ENCODE measurements around the gene ZDHHC14.

ZDHHC14 gene

GRCh38 chr6:157635388-157636244 is 254.6 kb downstream of the ZDHHC14 start:
- ATAC-seq (ENCODE audit: low read depth) (no peak), DNase-seq (ENCODE audit: low spot score) (no peak)
- H3K27ac ChIP-seq (ENCODE audit: poor library complexity, severe bottlenecking): no peak overlapping the region
- no peaks in the 10 kb centered on the region for H3K36me3 ChIP-seq (ENCODE audit: low read depth)
- H3K27me3 ChIP-seq (ENCODE audit: insufficient read depth, poor library complexity, severe bottlenecking): no peaks in the 10 kb centered on the region
- no peak overlapping the region for H3K4me3 ChIP-seq (ENCODE audit: severe bottlenecking)
- H3K9me3 ChIP-seq (ENCODE audit: severe bottlenecking): no peaks in the 10 kb centered on the region
- no peak for TF ChIP-seq CTCF (IDR thresholded peaks at IDR 0.05; ENCODE audit: poor library complexity, severe bottlenecking)
- H3K4me1 ChIP-seq (ENCODE audit: insufficient read depth, poor library complexity, severe bottlenecking): no peaks in the 10 kb centered on the region

GRCh38 chr6:157637516-157637915 is 256.5 kb downstream of the ZDHHC14 start:
- Histone ChIP-seq H3K36me3 (ENCODE audit: low read depth) (no peaks in the 10 kb centered on the region), H3K4me3 (ENCODE audit: severe bottlenecking) (no peak overlapping the region), H3K27ac (ENCODE audit: poor library complexity, severe bottlenecking) (no peak overlapping the region), H3K9me3 (ENCODE audit: severe bottlenecking) (no peaks in the 10 kb centered on the region), H3K4me1 (ENCODE audit: insufficient read depth, poor library complexity, severe bottlenecking) (no peaks in the 10 kb centered on the region), H3K27me3 (ENCODE audit: insufficient read depth, poor library complexity, severe bottlenecking) (no peaks in the 10 kb centered on the region)
- TF ChIP-seq CTCF (IDR thresholded peaks at IDR 0.05; ENCODE audit: poor library complexity, severe bottlenecking): no peak
- ATAC-seq (ENCODE audit: low read depth) (no peak), DNase-seq (ENCODE audit: low spot score) (no peak)

GRCh38 chr6:157637941-157638662 is 257.1 kb downstream of the ZDHHC14 start:
- ATAC-seq (ENCODE audit: low read depth) (no peak), DNase-seq (ENCODE audit: low spot score) (no peak)
- Histone ChIP-seq H3K9me3 (ENCODE audit: severe bottlenecking) (no peaks in the 10 kb centered on the region), H3K4me3 (ENCODE audit: severe bottlenecking) (no peak overlapping the region), H3K27me3 (ENCODE audit: insufficient read depth, poor library complexity, severe bottlenecking) (no peaks in the 10 kb centered on the region), H3K27ac (ENCODE audit: poor library complexity, severe bottlenecking) (no peak overlapping the region), H3K4me1 (ENCODE audit: insufficient read depth, poor library complexity, severe bottlenecking) (no peaks in the 10 kb centered on the region), H3K36me3 (ENCODE audit: low read depth) (no peaks in the 10 kb centered on the region)
- no peak for TF ChIP-seq CTCF (IDR thresholded peaks at IDR 0.05; ENCODE audit: poor library complexity, severe bottlenecking)

- H3K9me3 ChIP-seq (ENCODE audit: severe bottlenecking): no peaks in the 10 kb centered on the region
- no peaks in the 10 kb centered on the region for H3K27me3 ChIP-seq (ENCODE audit: insufficient read depth, poor library complexity, severe bottlenecking)
- no peak for ATAC-seq (ENCODE audit: low read depth)
- H3K27ac ChIP-seq (ENCODE audit: poor library complexity, severe bottlenecking): no peak overlapping the region
- no peak for DNase-seq (ENCODE audit: low spot score)
- H3K36me3 ChIP-seq (ENCODE audit: low read depth): no peaks in the 10 kb centered on the region
- H3K4me3 ChIP-seq (ENCODE audit: severe bottlenecking): no peak overlapping the region
- H3K4me1 ChIP-seq (ENCODE audit: insufficient read depth, poor library complexity, severe bottlenecking): no peaks in the 10 kb centered on the region
- no peak for TF ChIP-seq CTCF (IDR thresholded peaks at IDR 0.05; ENCODE audit: poor library complexity, severe bottlenecking)
Observed at GRCh38 chr6:157638779-157639178, 257.8 kb downstream of the ZDHHC14 start.
